EH (cell line): ENCODE measurements around the gene IFI27.
"Not testable (repeated sequence)": the region's sequence is repeated elsewhere in the genome, so short reads cannot be mapped to it uniquely, and the experiment has no call there.

Source experiments
- DNase-seq: peaks from one replicate; pipeline ENCODE4 v3.0.0-alpha.2; 2015; ENCODE audit warnings: low read depth

Gene IFI27

GRCh38 chr14:94156143-94156542, 45.6 kb downstream of the IFI27 start:
- DNase-seq, result not testable (repeated sequence)

DNA sequence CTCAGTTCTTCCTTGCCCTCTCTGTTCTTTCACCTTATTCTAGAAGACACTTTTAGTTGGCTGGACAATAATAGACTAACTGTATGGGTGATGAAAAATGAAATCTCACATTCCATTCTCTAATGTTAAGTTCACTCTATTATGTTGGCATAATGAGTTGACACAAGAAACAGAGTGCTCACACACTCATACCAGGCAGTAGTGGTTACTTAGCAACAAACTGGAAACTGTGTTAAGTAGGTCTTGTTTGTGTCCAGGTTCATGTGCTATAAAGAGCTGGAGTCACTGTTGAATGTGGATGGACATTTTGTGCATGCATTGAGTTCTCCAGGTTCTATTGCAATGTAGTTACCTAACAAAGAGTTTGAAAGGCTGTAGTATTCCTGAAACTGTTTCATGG, 46.7 kb downstream of the IFI27 start:
- DNase-seq, result no peak

DNA sequence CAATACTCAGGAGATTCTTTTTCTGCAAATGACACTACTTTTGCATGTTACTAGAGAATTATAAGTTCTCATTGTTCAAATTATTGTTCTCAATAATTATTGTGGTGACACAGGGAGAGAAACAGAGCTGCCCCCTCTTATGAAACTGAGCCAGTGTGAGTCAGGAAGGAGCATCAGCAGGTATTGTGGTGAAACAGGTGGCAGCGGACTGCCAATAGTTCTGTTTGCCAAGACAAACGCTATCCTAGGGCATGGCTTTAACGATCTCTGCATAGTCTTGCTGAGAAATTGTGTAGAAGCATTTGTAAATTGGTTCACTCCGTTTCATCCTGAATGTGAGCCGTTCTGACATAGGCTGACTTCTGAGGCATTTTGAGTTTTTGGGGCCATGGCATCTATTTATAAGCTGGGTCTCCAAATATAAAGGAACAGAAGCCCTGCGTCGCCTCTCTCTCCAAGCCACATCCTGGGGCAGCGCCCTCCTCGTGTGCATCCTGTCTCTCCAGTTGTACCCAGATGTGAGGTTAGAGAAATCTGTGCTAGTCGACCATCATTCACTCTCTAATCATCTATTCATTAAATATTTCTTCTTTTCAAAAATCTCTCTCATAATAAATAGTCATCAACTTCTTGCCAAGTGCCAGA, 47.8 kb downstream of the IFI27 start:
- no peak for DNase-seq

GRCh38 chr14:94161058-94161457, 50.5 kb downstream of the IFI27 start:
- DNase-seq, result no peak

- no peak for DNase-seq
Measured at GRCh38 chr14:94161981-94162380, 51.4 kb downstream of the IFI27 start.

GRCh38 chr14:94162466-94162865, 51.9 kb downstream of the IFI27 start:
- no peak for DNase-seq

DNA sequence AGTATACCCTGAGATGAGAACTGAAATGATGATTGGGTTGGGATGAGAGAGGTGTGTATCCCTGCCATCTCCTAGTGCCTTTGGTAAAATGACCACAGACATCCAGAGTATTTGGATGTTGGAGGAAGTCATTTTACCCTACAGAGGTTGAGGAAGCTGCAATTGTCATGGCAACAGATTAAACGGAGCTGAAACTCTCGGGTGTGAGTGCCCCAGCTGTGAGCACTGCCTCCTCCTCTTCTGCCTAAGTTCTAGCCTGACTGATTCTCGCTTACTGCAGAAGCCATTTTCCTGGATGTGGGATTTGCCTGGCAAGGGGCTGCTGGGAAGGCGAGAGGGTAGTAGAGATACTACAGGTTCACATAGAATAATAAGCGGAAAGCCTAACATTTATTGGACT, 53.3 kb downstream of the IFI27 start:
- DNase-seq, result peak; percentile 8

DNA sequence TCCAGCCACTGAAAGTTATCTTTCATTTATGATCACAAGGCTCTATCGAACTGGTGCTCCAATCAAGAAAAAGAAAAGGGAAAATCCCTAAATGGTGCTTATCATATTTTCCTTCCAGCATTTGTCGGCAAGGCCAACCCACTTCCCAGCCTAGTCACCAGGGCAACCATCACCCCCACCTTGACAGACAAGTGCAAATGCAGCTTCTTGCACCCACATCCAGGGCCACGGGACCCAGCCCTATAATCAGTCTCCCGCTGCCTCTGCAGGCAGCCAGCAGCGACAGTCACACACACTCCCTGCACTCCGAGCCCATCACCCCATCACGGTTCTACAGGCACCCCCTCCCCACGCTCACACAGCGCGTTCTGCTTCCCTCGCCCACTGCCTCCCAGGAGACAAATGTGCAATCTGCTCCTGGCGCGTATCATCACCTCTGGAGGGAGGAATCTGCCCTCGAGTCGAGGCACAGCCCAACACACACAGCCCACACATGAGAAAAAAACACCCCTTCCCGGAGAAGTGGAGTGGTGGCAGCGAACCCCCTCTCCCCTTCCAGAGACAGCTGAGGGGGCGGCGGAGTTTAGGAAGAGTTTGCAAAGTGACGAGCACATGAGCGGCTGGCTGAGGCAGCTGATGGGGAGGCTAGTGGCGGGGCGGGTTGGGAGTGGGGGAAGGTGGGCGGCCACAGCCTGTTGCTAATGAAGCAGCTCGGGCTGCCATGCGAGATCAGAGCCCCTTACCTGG, 54.3 kb downstream of the IFI27 start:
- no peak for DNase-seq

DNA sequence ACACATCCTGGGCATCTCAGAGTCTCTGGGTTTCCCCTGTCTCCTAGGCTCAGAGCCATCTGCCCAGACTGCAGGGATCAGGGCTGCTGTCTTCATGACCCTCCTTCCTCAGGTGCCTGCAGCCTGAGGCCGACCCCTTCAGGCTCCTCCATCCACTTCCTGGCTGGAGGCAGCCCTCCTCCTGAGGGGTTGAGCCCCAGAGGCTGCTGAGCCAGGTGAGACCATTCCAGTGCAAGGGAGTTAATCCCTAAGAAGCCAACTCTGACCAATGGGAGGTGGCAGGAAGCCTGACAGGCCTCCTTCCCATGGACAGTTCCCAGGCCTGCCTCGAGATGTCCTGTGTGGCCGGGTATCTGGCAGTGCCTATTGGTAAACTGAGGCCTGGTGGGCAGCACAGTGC, 55.2 kb downstream of the IFI27 start:
- DNase-seq, result no peak
